Thyroid gland (tissue), 4 donors: ENCODE results near the gene MBD2. TPM values are rescaled to one million over a fixed set of nuclear protein-coding genes. Genes with fewer than 3 reads are reported as not detected.

Source experiments
- DNase-seq, 2 donors: peaks; one replicate each; pipeline ENCODE4 v3.0.0-alpha.2; 2019
- H3K27ac ChIP-seq, 3 donors: fragments of 200-600 bp; sonication (generic); 1 replicate in 2 of 3; 2 replicates in 1 of 3; pipeline ENCODE4 v1.5.1; 2016 to 2019; ENCODE audit warnings: mild to moderate bottlenecking in 1 of 3, moderate library complexity in 1 of 3
- H3K27me3 ChIP-seq: fragments of 200-600 bp; sonication (generic); one replicate; pipeline ENCODE4 v1.5.1; 2019
- H3K36me3 ChIP-seq, 2 donors: fragments of 200-600 bp; sonication (generic); one replicate each; pipeline ENCODE4 v1.5.1; 2016 to 2019
- H3K4me1 ChIP-seq, 2 donors: fragments of 200-600 bp; sonication (generic); one replicate each; pipeline ENCODE4 v1.5.1; 2017 to 2019
- H3K4me3 ChIP-seq, 3 donors: fragments of 200-600 bp; sonication (generic); replicated peaks in 1 of 3; 1 replicate in 2 of 3; 2 replicates in 1 of 3; pipeline ENCODE4 v1.5.1; 2016; ENCODE audit warnings: mild to moderate bottlenecking in 1 of 3
- H3K9me3 ChIP-seq: fragments of 200-600 bp; sonication (generic); one replicate; pipeline ENCODE4 v1.5.1; 2017
- CTCF ChIP-seq, 6 experiments: fragments of 200-600 bp in 3 of 6; fragments of 450-650 bp in 3 of 6; sonication (generic) in 3 of 6; IDR thresholded peaks; one replicate each; pipeline ENCODE4 v1.5.1; 2016 to 2019; ENCODE audit warnings: antibody characterized with exemption in 6 of 6, mild to moderate bottlenecking in 2 of 6, inconsistent platforms in 1 of 6, moderate library complexity in 1 of 6
- POLR2A ChIP-seq, 2 donors: fragments of 450-650 bp; IDR thresholded peaks; one replicate each; pipeline ENCODE4 v1.6.1; 2017; ENCODE audit warnings: antibody characterized with exemption in 2 of 2, mild to moderate bottlenecking in 2 of 2, moderate library complexity in 1 of 2
- WGBS, 2 donors: methylation state at CpG; one replicate each; pipeline ENCODE4 v1.1.5; 2017; 5-methylcytosine and 5-hydroxymethylcytosine counted together
- intact Hi-C: fragments of 100-400 bp; cut with DNase I; formaldehyde crosslinking; loops from one replicate; pipeline ENCODE4 v1.15.1; 2023
- total RNA-seq, 4 donors: library from RNA; depleted of rRNA; stranded (reverse); fragments of >200 nt; gene quantifications; one replicate each; pipeline ENCODE4 v1.2.3, GENCODE V29; 2016

The MBD2 gene
- total RNA-seq, 4 donors from 2014 or later = 81.4 to 96.3 (median 88.8) TPM

GRCh38 chr18:54150226-54150625 is 74.2 kb downstream of the MBD2 start:
- TF ChIP-seq CTCF (IDR thresholded peaks at IDR 0.05) (no peak), POLR2A (IDR thresholded peaks at IDR 0.05) (no peak)
- no peak overlapping the region for H3K4me3 ChIP-seq
- WGBS, 2 donors = 96 to 98% methylated on average over 7 of the region's 7 CpGs
- no peak overlapping the region for H3K27ac ChIP-seq
- no peaks in the 10 kb centered on the region for H3K9me3 ChIP-seq
- no peak for DNase-seq
- H3K36me3 ChIP-seq = peaks cover 5 to 22% of the 10 kb centered on the region in 2 donors
- H3K4me1 ChIP-seq = peaks cover 0 to 7% of the 10 kb centered on the region in 2 donors
- H3K27me3 ChIP-seq = no peaks in the 10 kb centered on the region
- intact Hi-C loops = no loop called here

- peak overlapping the region in 1 of 3 donors; percentile 18 for H3K27ac ChIP-seq
- WGBS, 2 donors = 74 to 90% methylated on average over 3 of the region's 3 CpGs
- peak; percentile 19 to 24 for DNase-seq
- H3K36me3 ChIP-seq = peaks cover 0 to 12% of the 10 kb centered on the region in 2 donors
- TF ChIP-seq CTCF (IDR thresholded peaks at IDR 0.05) (no peak), POLR2A (IDR thresholded peaks at IDR 0.05) (no peak)
- no peak overlapping the region for H3K4me3 ChIP-seq
- H3K4me1 ChIP-seq = peaks cover 0 to 7% of the 10 kb centered on the region in 2 donors
- intact Hi-C loops = no loop called here
- H3K27me3 ChIP-seq = no peaks in the 10 kb centered on the region
- no peaks in the 10 kb centered on the region for H3K9me3 ChIP-seq
These were observed 75.3 kb downstream of the MBD2 start for GRCh38 chr18:54149078-54149697.

GRCh38 chr18:54148678-54149077 is 75.8 kb downstream of the MBD2 start:
- intact Hi-C loops = no loop called here
- Histone ChIP-seq H3K36me3 (peaks cover 0 to 7% of the 10 kb centered on the region in 2 donors), H3K27ac (peak overlapping the region in 1 of 3 donors; percentile 18), H3K4me3 (no peak overlapping the region), H3K9me3 (no peaks in the 10 kb centered on the region), H3K4me1 (peaks cover 0 to 7% of the 10 kb centered on the region in 2 donors), H3K27me3 (no peaks in the 10 kb centered on the region)
- DNase-seq = no peak
- 93 to 94% methylated on average over 4 of the region's 4 CpGs for WGBS, 2 donors
- no peak for TF ChIP-seq CTCF (IDR thresholded peaks at IDR 0.05)

GRCh38 chr18:54148151-54148550 is 76.3 kb downstream of the MBD2 start:
- TF ChIP-seq POLR2A (IDR thresholded peaks at IDR 0.05) (no peak), CTCF (IDR thresholded peaks at IDR 0.05) (no peak)
- Histone ChIP-seq H3K27me3 (no peaks in the 10 kb centered on the region), H3K4me1 (peaks cover 0 to 7% of the 10 kb centered on the region in 2 donors), H3K9me3 (no peaks in the 10 kb centered on the region), H3K4me3 (no peak overlapping the region), H3K27ac (no peak overlapping the region), H3K36me3 (peaks cover 0 to 2% of the 10 kb centered on the region in 2 donors)
- DNase-seq = no peak
- intact Hi-C loops = no loop called here

GRCh38 chr18:54147439-54147838 is 77.0 kb downstream of the MBD2 start:
- 89 to 91% methylated on average over 2 of the region's 2 CpGs for WGBS, 2 donors
- Histone ChIP-seq H3K4me1 (peaks cover 0 to 7% of the 10 kb centered on the region in 2 donors), H3K27ac (no peak overlapping the region), H3K4me3 (no peak overlapping the region), H3K9me3 (no peaks in the 10 kb centered on the region), H3K36me3 (no peaks in the 10 kb centered on the region), H3K27me3 (no peaks in the 10 kb centered on the region)
- DNase-seq = no peak
- TF ChIP-seq CTCF (IDR thresholded peaks at IDR 0.05) (no peak), POLR2A (IDR thresholded peaks at IDR 0.05) (no peak)
- intact Hi-C loops = no loop called here
